ENCODE data around the gene GLG1.

GLG1 gene

DNA sequence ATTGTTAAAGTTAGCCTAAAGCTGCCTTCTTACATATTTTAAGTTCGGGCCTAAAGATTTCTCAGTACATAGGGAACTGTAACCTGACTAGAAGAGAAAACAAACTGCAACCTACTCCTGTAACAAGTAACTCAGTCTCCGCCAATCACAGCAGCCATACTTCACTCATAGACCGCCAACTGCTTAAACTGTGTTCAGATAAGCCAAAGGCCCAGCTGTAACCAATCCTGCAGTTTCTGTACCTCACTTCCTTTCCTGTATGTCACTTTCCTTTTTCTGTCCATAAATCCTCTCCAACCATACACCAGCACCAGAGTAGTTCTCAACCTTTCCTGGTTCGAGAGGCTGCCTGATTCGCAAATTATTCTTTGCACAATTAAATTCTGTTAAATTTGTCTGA lies 41.5 kb downstream of the GLG1 start:
- no peaks in the 10 kb centered on the region for H3K27me3 ChIP-seq (replicated peaks; ENCODE audit: insufficient read depth, low read length)
- H3F3A ChIP-seq (ENCODE audit: insufficient read depth, low read length), result no peaks in the 10 kb centered on the region
- no peak overlapping the region for H3K4me2 ChIP-seq (ENCODE audit: low read depth, low read length)
- no peak overlapping the region for H3K9ac ChIP-seq (ENCODE audit: low read length)
- H3K27ac ChIP-seq (ENCODE audit: low read length), result no peak overlapping the region
- no peak overlapping the region for H2AFZ ChIP-seq (ENCODE audit: low read length)
- H3K9me2 ChIP-seq (replicated peaks; ENCODE audit: insufficient read depth, low read length), result no peaks in the 10 kb centered on the region
- DNase-seq, result no peak
- no peaks in the 10 kb centered on the region for H4K20me1 ChIP-seq (ENCODE audit: insufficient read depth, low read length)
- H3K4me3 ChIP-seq (ENCODE audit: low read length), result no peak overlapping the region
- no peak for TF ChIP-seq EZH2phosphoT487 (IDR thresholded peaks at IDR 0.05; ENCODE audit: low read length)
- TF ChIP-seq, protein P1, sequence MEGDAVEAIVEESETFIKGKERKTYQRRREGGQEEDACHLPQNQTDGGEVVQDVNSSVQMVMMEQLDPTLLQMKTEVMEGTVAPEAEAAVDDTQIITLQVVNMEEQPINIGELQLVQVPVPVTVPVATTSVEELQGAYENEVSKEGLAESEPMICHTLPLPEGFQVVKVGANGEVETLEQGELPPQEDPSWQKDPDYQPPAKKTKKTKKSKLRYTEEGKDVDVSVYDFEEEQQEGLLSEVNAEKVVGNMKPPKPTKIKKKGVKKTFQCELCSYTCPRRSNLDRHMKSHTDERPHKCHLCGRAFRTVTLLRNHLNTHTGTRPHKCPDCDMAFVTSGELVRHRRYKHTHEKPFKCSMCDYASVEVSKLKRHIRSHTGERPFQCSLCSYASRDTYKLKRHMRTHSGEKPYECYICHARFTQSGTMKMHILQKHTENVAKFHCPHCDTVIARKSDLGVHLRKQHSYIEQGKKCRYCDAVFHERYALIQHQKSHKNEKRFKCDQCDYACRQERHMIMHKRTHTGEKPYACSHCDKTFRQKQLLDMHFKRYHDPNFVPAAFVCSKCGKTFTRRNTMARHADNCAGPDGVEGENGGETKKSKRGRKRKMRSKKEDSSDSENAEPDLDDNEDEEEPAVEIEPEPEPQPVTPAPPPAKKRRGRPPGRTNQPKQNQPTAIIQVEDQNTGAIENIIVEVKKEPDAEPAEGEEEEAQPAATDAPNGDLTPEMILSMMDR (IDR thresholded peaks at IDR 0.05; ENCODE audit: low read length), result no peak
- no peak for TF ChIP-seq EZH2 (optimal IDR thresholded peaks at IDR 0.05; ENCODE audit: low read depth, low read length)
- no peaks in the 10 kb centered on the region for H3K9me3 ChIP-seq (replicated peaks; ENCODE audit: insufficient read depth, low read length)
- peaks cover 46% of the 10 kb centered on the region for H3K79me2 ChIP-seq (ENCODE audit: low read length)
- no peaks in the 10 kb centered on the region for H3K4me1 ChIP-seq (ENCODE audit: low read length)
- no peaks in the 10 kb centered on the region for H3K36me3 ChIP-seq (replicated peaks; ENCODE audit: insufficient read depth, low read length)

- H3K9me3 ChIP-seq (replicated peaks; ENCODE audit: insufficient read depth, low read length), result no peaks in the 10 kb centered on the region
- TF ChIP-seq, protein P1 (IDR thresholded peaks at IDR 0.05; ENCODE audit: low read length), result no peak
- TF ChIP-seq EZH2 (optimal IDR thresholded peaks at IDR 0.05; ENCODE audit: low read depth, low read length), result no peak
- H3K79me2 ChIP-seq (ENCODE audit: low read length), result peaks cover 43% of the 10 kb centered on the region
- H3K9me2 ChIP-seq (replicated peaks; ENCODE audit: insufficient read depth, low read length), result no peaks in the 10 kb centered on the region
- H3K9ac ChIP-seq (ENCODE audit: low read length), result no peak overlapping the region
- H3K4me3 ChIP-seq (ENCODE audit: low read length), result no peak overlapping the region
- no peak for DNase-seq
- H2AFZ ChIP-seq (ENCODE audit: low read length), result no peak overlapping the region
- no peaks in the 10 kb centered on the region for H3F3A ChIP-seq (ENCODE audit: insufficient read depth, low read length)
- H3K27ac ChIP-seq (ENCODE audit: low read length), result no peak overlapping the region
- H3K27me3 ChIP-seq (replicated peaks; ENCODE audit: insufficient read depth, low read length), result no peaks in the 10 kb centered on the region
- H3K36me3 ChIP-seq (replicated peaks; ENCODE audit: insufficient read depth, low read length), result no peaks in the 10 kb centered on the region
- no peaks in the 10 kb centered on the region for H4K20me1 ChIP-seq (ENCODE audit: insufficient read depth, low read length)
- H3K4me1 ChIP-seq (ENCODE audit: low read length), result no peaks in the 10 kb centered on the region
- H3K4me2 ChIP-seq (ENCODE audit: low read depth, low read length), result no peak overlapping the region
Observed at GRCh38 chr16:74564451-74564984, 42.4 kb downstream of the GLG1 start.

GRCh38 chr16:74563828-74564263 lies 43.1 kb downstream of the GLG1 start:
- Histone ChIP-seq H2AFZ (ENCODE audit: low read length) (no peak overlapping the region), H3K36me3 (replicated peaks; ENCODE audit: insufficient read depth, low read length) (no peaks in the 10 kb centered on the region), H3K9me2 (replicated peaks; ENCODE audit: insufficient read depth, low read length) (no peaks in the 10 kb centered on the region), H3K79me2 (ENCODE audit: low read length) (peaks cover 37% of the 10 kb centered on the region), H3K4me3 (ENCODE audit: low read length) (no peak overlapping the region), H3K27me3 (replicated peaks; ENCODE audit: insufficient read depth, low read length) (no peaks in the 10 kb centered on the region), H3K9me3 (replicated peaks; ENCODE audit: insufficient read depth, low read length) (no peaks in the 10 kb centered on the region), H3K27ac (ENCODE audit: low read length) (no peak overlapping the region), H3K9ac (ENCODE audit: low read length) (no peak overlapping the region), H3F3A (ENCODE audit: insufficient read depth, low read length) (no peaks in the 10 kb centered on the region), H4K20me1 (ENCODE audit: insufficient read depth, low read length) (no peaks in the 10 kb centered on the region), H3K4me1 (ENCODE audit: low read length) (no peaks in the 10 kb centered on the region), H3K4me2 (ENCODE audit: low read depth, low read length) (no peak overlapping the region)
- no peak for DNase-seq
- TF ChIP-seq EZH2phosphoT487 (IDR thresholded peaks at IDR 0.05; ENCODE audit: low read length) (no peak), EZH2 (optimal IDR thresholded peaks at IDR 0.05; ENCODE audit: low read depth, low read length) (no peak)
- TF ChIP-seq, protein P1 (IDR thresholded peaks at IDR 0.05; ENCODE audit: low read length), result no peak
